HG02678 (cell line): Measurements from ENCODE around the gene TP53TG3E.
"Not testable (repeated sequence)": the region's sequence is repeated elsewhere in the genome, so short reads cannot be mapped to it uniquely, and the experiment has no call there.

Source experiments
- ATAC-seq: cut with Tn5 transposase; IDR thresholded peaks from one replicate; pipeline ENCODE4 v1.9.1; 2021; ENCODE audit warnings: mild to moderate bottlenecking, moderate library complexity; ENCODE audit not compliant: unreplicated experiment

Gene TP53TG3E

GRCh38 chr16:33304006-33304405, at the start of gene TP53TG3E:
TSS of gene TP53TG3E (plus strand) at chr16:33304306. CDS start at chr16:33304374, 68 bp downstream.
- ATAC-seq, result not testable (repeated sequence)

- not testable (repeated sequence) for ATAC-seq
Measured at GRCh38 chr16:33336226-33337012, 32.3 kb downstream of the TP53TG3E start.

GRCh38 chr16:33337627-33338542, 33.8 kb downstream of the TP53TG3E start:
- not testable (repeated sequence) for ATAC-seq

- ATAC-seq, result not testable (repeated sequence)
Measured at GRCh38 chr16:33338543-33338951, 34.4 kb downstream of the TP53TG3E start.

GRCh38 chr16:33339093-33340061, 35.3 kb downstream of the TP53TG3E start:
- ATAC-seq, result not testable (repeated sequence)
